Measurements from ENCODE around the gene RHBDD1.

GRCh38 chr2:226799976-226800940 is 35.6 kb upstream of the RHBDD1 start:
- TF ChIP-seq CTCF (IDR thresholded peaks at IDR 0.05) (no peak), EP300 (IDR thresholded peaks at IDR 0.05) (no peak), POLR2A (IDR thresholded peaks at IDR 0.05) (no peak), POLR2AphosphoS5 (IDR thresholded peaks at IDR 0.05) (no peak)
